Endothelial cell of umbilical vein (primary cell): ENCODE data around the gene GABARAP.

Experiments
- CTCF ChIP-seq, 2 donors: IDR thresholded peaks; 1 replicate in 1 of 2; 2 replicates in 1 of 2; pipeline ENCODE4 v1.5.1; 2011; ENCODE audit warnings: low read length in 2 of 2, mild to moderate bottlenecking in 2 of 2, moderate library complexity in 2 of 2, control low read depth in 1 of 2, inconsistent platforms in 1 of 2, low read depth in 1 of 2; ENCODE audit not compliant: insufficient read depth in 1 of 2; ENCODE audit errors: extremely low read depth in 1 of 2
- EZH2 ChIP-seq: IDR thresholded peaks from 2 replicates; pipeline ENCODE4 v1.6.1; 2012; ENCODE audit warnings: borderline replicate concordance, low read depth, mild to moderate bottlenecking, moderate library complexity, low read length, inconsistent platforms; ENCODE audit not compliant: severe bottlenecking
- GATA2 ChIP-seq: IDR thresholded peaks from 2 replicates; pipeline ENCODE4 v1.7.0; 2011; ENCODE audit warnings: low read depth, mild to moderate bottlenecking, moderate library complexity, mixed read lengths, low read length; ENCODE audit not compliant: insufficient read length, insufficient read depth
- JUN ChIP-seq: IDR thresholded peaks from 2 replicates; pipeline ENCODE4 v1.6.1; 2011; ENCODE audit warnings: borderline replicate concordance, low read depth; ENCODE audit not compliant: insufficient read length, insufficient read depth
- POLR2A ChIP-seq: IDR thresholded peaks from 2 replicates; pipeline ENCODE4 v1.6.1; 2012; ENCODE audit warnings: low read depth, mild to moderate bottlenecking, control low read depth, low read length
- POLR2AphosphoS5 ChIP-seq: IDR thresholded peaks from 2 replicates; pipeline ENCODE4 v1.6.1; 2012; ENCODE audit warnings: low read depth, mild to moderate bottlenecking, control low read depth, low read length, moderate library complexity; ENCODE audit not compliant: insufficient read depth

- TF ChIP-seq CTCF (IDR thresholded peaks at IDR 0.05; ENCODE audit: extremely low read depth in 1 of 2, insufficient read depth in 1 of 2, low read depth in 1 of 2, low read length in 2 of 2) (no peak), GATA2 (no peak), POLR2A (no peak), POLR2AphosphoS5 (no peak), JUN (no peak), EZH2 (no peak)
Observed at GRCh38 chr17:7243453-7243729, 1.1 kb upstream of the GABARAP start.
